Testis (tissue), 2 donors: ENCODE results near the gene ALG14.

Source experiments
- CTCF ChIP-seq, 3 experiments: fragments of 450-650 bp in 2 of 3; fragments of 200-600 bp in 1 of 3; sonication (generic) in 1 of 3; IDR thresholded peaks; one replicate each; pipeline ENCODE4 v1.5.1; 2016 to 2019; ENCODE audit warnings: antibody characterized with exemption in 3 of 3, mild to moderate bottlenecking in 2 of 3, moderate library complexity in 1 of 3
- POLR2A ChIP-seq: fragments of 450-650 bp; IDR thresholded peaks from one replicate; pipeline ENCODE4 v1.6.1; 2017; ENCODE audit warnings: antibody characterized with exemption, mild to moderate bottlenecking, moderate library complexity

GRCh38 chr1:95076034-95076433, 3.3 kb upstream of the ALG14 start:
- TF ChIP-seq CTCF (IDR thresholded peaks at IDR 0.05) (no peak), POLR2A (no peak)
